ENCODE results near the gene C11orf68.

Gene C11orf68

DNA sequence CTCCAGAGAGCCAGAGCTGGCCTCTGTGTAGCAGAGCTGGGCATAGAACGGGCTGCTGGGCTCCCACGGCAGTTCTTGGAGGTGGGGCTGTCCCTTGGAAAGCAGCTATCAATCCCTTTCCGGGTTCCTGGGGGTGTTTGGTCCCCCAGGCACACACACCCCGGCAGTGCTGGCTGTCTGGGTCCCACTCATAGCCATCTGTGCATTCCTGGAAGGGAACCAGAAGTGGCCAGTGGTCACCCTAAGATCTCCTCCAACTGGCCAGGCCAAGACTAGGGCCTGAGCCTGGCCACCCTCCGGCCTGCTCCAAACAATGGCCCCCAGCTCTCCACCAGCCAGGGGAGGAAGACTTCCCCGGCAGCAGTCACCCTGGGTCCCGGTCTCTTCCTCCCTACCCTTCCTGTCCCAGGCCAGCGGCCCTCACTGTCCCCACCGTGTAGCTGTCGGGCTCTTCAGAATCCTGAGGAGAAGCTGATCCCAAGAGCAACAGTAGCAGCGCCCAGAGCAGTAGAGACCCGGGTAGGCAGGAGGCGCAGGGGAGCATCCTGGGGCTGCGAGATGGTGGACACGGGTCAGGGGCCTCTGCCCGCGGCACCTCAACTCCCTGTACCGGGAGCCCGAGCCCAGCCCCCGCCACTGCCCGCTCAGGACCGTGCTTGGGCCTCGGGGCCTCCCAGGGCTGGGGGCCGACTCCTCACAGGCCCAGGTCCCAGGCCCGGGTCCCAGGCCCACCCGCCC is 46.9 kb downstream of the C11orf68 start:
- DNase-seq (ENCODE audit: low read depth): no peak
- H3K4me3 ChIP-seq (ENCODE audit: low read depth, low read length): no peak overlapping the region
- no peak for TF ChIP-seq CTCF (IDR thresholded peaks at IDR 0.05; ENCODE audit: control insufficient read depth, extremely low read depth, insufficient read depth)

DNA sequence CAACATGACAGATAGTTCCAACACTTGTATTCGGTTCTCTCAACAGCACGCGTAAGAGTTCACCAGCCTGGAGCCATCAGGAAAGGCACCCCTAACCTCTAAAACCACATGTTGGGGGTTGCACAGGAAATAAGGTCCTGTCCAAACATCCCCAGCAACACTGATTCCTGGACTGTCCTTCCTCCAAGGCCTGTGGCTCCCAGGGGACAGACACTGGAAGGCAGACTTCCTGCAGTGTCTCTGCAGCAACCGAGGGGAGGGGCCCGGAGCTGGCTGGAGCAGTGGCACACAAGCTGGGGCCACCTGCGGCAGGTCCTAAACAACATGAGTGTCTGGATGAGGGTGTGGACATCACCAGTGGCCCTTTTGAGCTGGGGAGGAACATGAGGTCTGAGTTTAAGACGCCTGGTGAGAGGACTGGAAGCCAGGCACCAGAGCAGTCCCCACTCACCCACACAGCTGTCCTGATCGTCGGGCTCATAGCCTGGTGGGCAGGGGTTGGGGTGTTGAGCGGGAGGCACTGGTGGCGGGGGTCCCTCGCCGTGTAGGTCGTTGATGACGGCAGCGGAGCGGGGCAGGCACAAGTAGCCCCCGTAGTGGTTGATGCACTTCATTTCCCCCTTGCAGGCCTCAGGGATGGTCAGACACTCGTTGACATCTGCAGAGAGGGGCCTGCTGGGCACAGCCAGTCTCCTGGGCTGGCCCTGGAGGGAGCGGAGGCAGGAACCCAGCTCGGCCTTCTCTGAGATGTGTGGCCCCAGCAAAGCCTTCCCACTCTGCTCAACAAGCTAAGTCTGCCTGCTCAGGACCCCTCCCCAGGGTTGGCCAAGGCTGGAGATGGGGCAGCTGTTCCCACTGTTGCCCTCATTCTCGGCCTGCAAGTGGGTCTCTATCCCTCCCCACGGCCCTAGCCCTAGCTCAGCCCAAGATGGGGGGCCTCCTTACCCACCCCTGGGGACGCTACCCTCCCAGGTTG is 47.9 kb downstream of the C11orf68 start:
- no peak for TF ChIP-seq CTCF (IDR thresholded peaks at IDR 0.05; ENCODE audit: control insufficient read depth, extremely low read depth, insufficient read depth)

DNA sequence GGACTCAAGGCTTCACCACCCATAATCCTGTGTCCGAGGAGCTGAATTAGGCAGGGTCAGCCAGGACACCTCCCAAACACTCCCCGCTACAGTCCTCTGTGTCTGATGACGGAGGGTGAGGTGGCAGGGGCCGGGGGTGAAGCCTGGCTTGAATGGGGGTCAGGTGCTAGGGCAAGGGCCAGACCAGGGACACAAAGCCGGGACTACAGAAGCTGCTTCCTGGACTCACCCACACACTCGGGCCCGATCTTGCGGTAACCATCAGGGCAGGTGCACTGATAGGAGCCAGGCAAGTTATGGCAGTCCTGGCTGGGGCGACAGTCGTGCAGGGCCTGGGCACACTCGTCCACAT is 48.6 kb downstream of the C11orf68 start:
- H3K4me3 ChIP-seq (ENCODE audit: low read depth, low read length): no peak overlapping the region
- TF ChIP-seq CTCF (IDR thresholded peaks at IDR 0.05; ENCODE audit: control insufficient read depth, extremely low read depth, insufficient read depth): no peak
- DNase-seq (ENCODE audit: low read depth): no peak

More for the DNA sequence above, 47.9 kb downstream of the C11orf68 start:
- H3K4me3 ChIP-seq (ENCODE audit: low read depth, low read length): no peak overlapping the region
- no peak for DNase-seq (ENCODE audit: low read depth)

DNA sequence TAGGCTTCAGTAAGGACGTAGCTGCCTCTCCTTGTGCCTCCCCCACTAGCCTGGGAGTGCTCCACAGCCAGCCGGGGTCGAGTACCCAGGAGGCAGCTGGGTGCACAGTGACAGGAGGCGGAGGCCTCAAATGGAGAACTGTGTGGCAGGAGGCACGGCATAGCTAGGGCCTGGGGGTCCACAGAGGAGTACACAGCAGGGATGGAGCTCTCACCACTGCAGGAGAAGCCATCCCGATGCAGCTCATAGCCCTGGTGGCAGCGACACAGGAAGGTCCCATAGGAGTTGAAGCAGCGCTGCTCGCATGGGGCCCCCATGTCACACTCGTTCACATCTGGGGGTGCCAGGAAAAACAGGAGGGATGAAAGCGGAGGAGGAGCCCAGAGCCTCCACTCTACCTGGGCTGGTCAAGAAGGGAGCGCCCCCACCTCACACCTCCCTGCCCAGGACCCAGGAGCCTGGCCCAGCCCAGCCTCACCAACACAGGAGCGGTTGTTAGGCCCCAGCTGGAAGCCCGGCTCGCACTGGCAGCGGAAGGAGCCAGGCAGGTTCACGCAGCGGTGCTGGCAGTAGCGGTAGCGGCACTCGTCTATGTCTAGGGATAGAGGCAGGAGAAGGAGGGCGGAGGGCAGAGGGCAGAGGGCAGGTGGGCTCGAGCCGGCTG is 49.1 kb downstream of the C11orf68 start:
- TF ChIP-seq CTCF (IDR thresholded peaks at IDR 0.05; ENCODE audit: control insufficient read depth, extremely low read depth, insufficient read depth): no peak
- DNase-seq (ENCODE audit: low read depth): no peak
- H3K4me3 ChIP-seq (ENCODE audit: low read depth, low read length): no peak overlapping the region

GRCh38 chr11:65868907-65869306 is 50.0 kb downstream of the C11orf68 start:
- H3K4me3 ChIP-seq (ENCODE audit: low read depth, low read length): no peak overlapping the region
- DNase-seq (ENCODE audit: low read depth): no peak
- no peak for TF ChIP-seq CTCF (IDR thresholded peaks at IDR 0.05; ENCODE audit: control insufficient read depth, extremely low read depth, insufficient read depth)

GRCh38 chr11:65868076-65868667 is 50.7 kb downstream of the C11orf68 start:
- DNase-seq (ENCODE audit: low read depth): no peak
- H3K4me3 ChIP-seq (ENCODE audit: low read depth, low read length): no peak overlapping the region
- TF ChIP-seq CTCF (IDR thresholded peaks at IDR 0.05; ENCODE audit: control insufficient read depth, extremely low read depth, insufficient read depth): no peak
